Common myeloid progenitor, CD34-positive (primary cell): Measurements from ENCODE around the gene ABHD15.

ENCODE experiments used
- CTCF ChIA-PET: fragments of 350-600 bp; sonication (Branson Sonifier 250); formaldehyde crosslinking; loops from one replicate; lab custom pipeline; 2021; ENCODE audit warnings: antibody characterized with exemption; lab: Charles Lee
- POLR2A ChIA-PET: fragments of 350-600 bp; sonication (Branson Sonifier 250); formaldehyde crosslinking; loops from one replicate; lab custom pipeline; 2021; ENCODE audit warnings: antibody characterized with exemption; lab: Charles Lee
- DNase-seq, 3 donors: peaks; one replicate each; pipeline versions ENCODE4 v3.0.0 to v3.0.0-alpha.2; 2013
- H3K27ac ChIP-seq, 2 experiments: 1 replicate in 1 of 2; 2 replicates in 1 of 2; pipeline ENCODE4 v1.7.0; 2013; ENCODE audit warnings: inconsistent platforms in 2 of 2, low read length in 2 of 2, mild to moderate bottlenecking in 2 of 2, low read depth in 1 of 2, moderate library complexity in 1 of 2; ENCODE audit not compliant: severe bottlenecking in 2 of 2, insufficient read depth in 1 of 2, poor library complexity in 1 of 2
- H3K27me3 ChIP-seq, 5 experiments: replicated peaks in 2 of 5; 1 replicate in 3 of 5; 2 replicates in 2 of 5; pipeline versions ENCODE4 v1.6.1 to v1.7.0; 2013; ENCODE audit warnings: low read length in 4 of 5, mild to moderate bottlenecking in 2 of 5, moderate library complexity in 2 of 5, inconsistent platforms in 1 of 5; ENCODE audit not compliant: insufficient read depth in 5 of 5, control insufficient read depth in 4 of 5
- H3K36me3 ChIP-seq, 4 experiments: 1 replicate in 2 of 4; 2 replicates in 2 of 4; pipeline versions ENCODE4 v1.6.1 to v1.7.0; 2013; ENCODE audit warnings: low read length in 3 of 4, control low read depth in 1 of 4, mild to moderate bottlenecking in 1 of 4; ENCODE audit not compliant: control insufficient read depth in 4 of 4, insufficient read depth in 4 of 4
- H3K4me1 ChIP-seq, 4 experiments: 1 replicate in 3 of 4; 2 replicates in 1 of 4; pipeline versions ENCODE4 v1.6.1 to v1.7.1; 2013; ENCODE audit warnings: low read length in 3 of 4, mild to moderate bottlenecking in 3 of 4, control low read depth in 1 of 4, inconsistent platforms in 1 of 4, moderate library complexity in 1 of 4; ENCODE audit not compliant: control insufficient read depth in 4 of 4, insufficient read depth in 4 of 4; ENCODE audit errors: control extremely low read depth in 1 of 4
- H3K4me3 ChIP-seq, 7 experiments: 1 replicate in 4 of 7; 2 replicates in 3 of 7; pipeline versions ENCODE4 v1.5.1 to v1.7.0; 2013; ENCODE audit warnings: mild to moderate bottlenecking in 7 of 7, low read length in 6 of 7, moderate library complexity in 6 of 7, inconsistent platforms in 2 of 7, low read depth in 2 of 7, control low read depth in 1 of 7; ENCODE audit not compliant: insufficient read depth in 4 of 7, control insufficient read depth in 1 of 7; ENCODE audit errors: extremely low read depth in 1 of 7
- H3K9me3 ChIP-seq, 5 experiments: 1 replicate in 4 of 5; 2 replicates in 1 of 5; pipeline versions ENCODE4 v1.6.1 to v1.7.1; 2013; ENCODE audit warnings: low read length in 4 of 5, mild to moderate bottlenecking in 2 of 5, inconsistent platforms in 1 of 5, low read depth in 1 of 5, moderate library complexity in 1 of 5; ENCODE audit not compliant: control insufficient read depth in 4 of 5, insufficient read depth in 2 of 5; ENCODE audit errors: control extremely low read depth in 1 of 5
- WGBS: methylation state at CpG from one replicate; pipeline ENCODE4 v1.1.5; 2013; ENCODE audit not compliant: insufficient coverage; 5-methylcytosine and 5-hydroxymethylcytosine counted together

Gene ABHD15

GRCh38 chr17:29591146-29591736, 24.4 kb upstream of the ABHD15 start:
- H3K27me3 ChIP-seq = no peaks in the 10 kb centered on the region
- no peak overlapping the region for H3K27ac ChIP-seq
- DNase-seq = peak in 2 of 3 donors; percentile 50 to 65
- WGBS = 0% methylated on average over 21 of the region's 31 CpGs
- POLR2A ChIA-PET = interaction anchor here (0.6 to 1.0 kb wide), 3 partner anchors 22 to 27 kb away, joined by 3 to 6 read pairs (median 3); no protein-coding TSS in a partner anchor
- H3K9me3 ChIP-seq = no peaks in the 10 kb centered on the region
- H3K4me3 ChIP-seq = peak overlapping the region in 6 of 7 experiments; percentile 30 to 90 (median 57)
- CTCF ChIA-PET = interaction anchor here (0.7 to 5.0 kb wide), 11 partner anchors 9 to 215 kb away, joined by 3 to 137 read pairs (median 5); no protein-coding TSS in a partner anchor
- H3K4me1 ChIP-seq = peaks cover 4 to 74% (median 72%) of the 10 kb centered on the region in 4 experiments
- no peaks in the 10 kb centered on the region for H3K36me3 ChIP-seq

GRCh38 chr17:29590411-29591145, 23.7 kb upstream of the ABHD15 start:
- DNase-seq = peak in 1 of 3 donors; percentile 45
- no peaks in the 10 kb centered on the region for H3K36me3 ChIP-seq
- CTCF ChIA-PET = interaction anchor here (0.8 to 5.0 kb wide), 6 partner anchors 13 to 56 kb away, joined by 3 to 137 read pairs (median 4); no protein-coding TSS in a partner anchor
- H3K9me3 ChIP-seq = no peaks in the 10 kb centered on the region
- WGBS = 43% methylated on average over 27 of the region's 30 CpGs
- H3K4me3 ChIP-seq = peak overlapping the region in 6 of 7 experiments; percentile 64 to 90 (median 78)
- H3K27me3 ChIP-seq = no peaks in the 10 kb centered on the region
- H3K27ac ChIP-seq = peak overlapping the region in 1 of 2 experiments; percentile 54
- peaks cover 4 to 79% (median 77%) of the 10 kb centered on the region in 4 experiments for H3K4me1 ChIP-seq
- POLR2A ChIA-PET = interaction anchor here (0.6 kb wide), 1 partner anchor 27 kb away, joined by 3 read pairs; no protein-coding TSS in a partner anchor

GRCh38 chr17:29589524-29590410, 22.9 kb upstream of the ABHD15 start, which contains the start of gene GIT1:
Gene GIT1, minus strand, starts transcription at chr17:29589648. Its CDS starts 270 bp downstream, at chr17:29589378.
- ChIA-PET CTCF (interaction anchor here (1.8 to 5.0 kb wide), 2 partner anchors 10 to 27 kb away, joined by 8 to 71 read pairs; no protein-coding TSS in a partner anchor), POLR2A (no interaction called here)
- DNase-seq = peak; percentile 81 to 90 (median 88)
- Histone ChIP-seq H3K4me1 (peaks cover 4 to 86% (median 85%) of the 10 kb centered on the region in 4 experiments), H3K27ac (peak within 1 kb of the TSS in 1 of 2 experiments; percentile 54), H3K4me3 (peak within 1 kb of the TSS; percentile 56 to 90 (median 78)), H3K9me3 (no peaks in the 10 kb centered on the region), H3K36me3 (no peaks in the 10 kb centered on the region), H3K27me3 (no peaks in the 10 kb centered on the region)
- 6% methylated on average over 30 of the region's 70 CpGs for WGBS

- H3K27me3 ChIP-seq = no peaks in the 10 kb centered on the region
- POLR2A ChIA-PET = no interaction called here
- DNase-seq = peak in 1 of 3 donors; percentile 49
- peaks cover 0 to 2% (median 0%) of the 10 kb centered on the region in 4 experiments for H3K36me3 ChIP-seq
- H3K4me3 ChIP-seq = peak overlapping the region; percentile 56 to 90 (median 78)
- CTCF ChIA-PET = interaction anchor here (0.6 to 1.8 kb wide), 9 partner anchors 9 to 52 kb away, joined by 3 to 8 read pairs (median 6); no protein-coding TSS in a partner anchor
- H3K4me1 ChIP-seq = peaks cover 4 to 84% (median 84%) of the 10 kb centered on the region in 4 experiments
- H3K9me3 ChIP-seq = no peaks in the 10 kb centered on the region
- peak overlapping the region in 1 of 2 experiments; percentile 25 for H3K27ac ChIP-seq
- under 1% methylated on average over 68 of the region's 72 CpGs for WGBS
These were observed 21.9 kb upstream of the ABHD15 start for GRCh38 chr17:29588562-29589411.

GRCh38 chr17:29588017-29588561, 21.3 kb upstream of the ABHD15 start:
- WGBS = 33% methylated on average over 8 of the region's 8 CpGs

More at GRCh38 chr17:29588017-29588561, 21.3 kb upstream of the ABHD15 start:
- Histone ChIP-seq H3K27ac (peak overlapping the region in 1 of 2 experiments; percentile 25), H3K36me3 (peaks cover 0 to 8% (median 1%) of the 10 kb centered on the region in 4 experiments), H3K4me3 (peak overlapping the region; percentile 56 to 90 (median 78)), H3K9me3 (no peaks in the 10 kb centered on the region), H3K27me3 (no peaks in the 10 kb centered on the region), H3K4me1 (peaks cover 4 to 82% (median 81%) of the 10 kb centered on the region in 4 experiments)
- DNase-seq = peak in 1 of 3 donors; percentile 9
- CTCF ChIA-PET = interaction anchor here (0.6 to 1.8 kb wide), 10 partner anchors 9 to 52 kb away, joined by 3 to 8 read pairs (median 6); no protein-coding TSS in a partner anchor
- POLR2A ChIA-PET = no interaction called here
